GM12878 (cell line): Measurements from ENCODE around the gene ERG. TPM values are rescaled to one million over a fixed set of nuclear protein-coding genes. Genes with fewer than 3 reads are reported as not detected.

Experiments used
- ATAC-seq: fragments of 200-7000 bp; cut with Tn5 transposase; 3 replicates; pipeline ENCODE4 v1.9.1; 2020; ENCODE audit warnings: mild to moderate bottlenecking, moderate library complexity
- BruUV-seq: library from RNA; stranded (reverse); fragments of 400-500 nt; replicated peaks from 2 replicates; lab custom pipeline; 2021; lab: Mats Ljungman, UMichigan
- CTCF ChIA-PET: fragments of 300-600 bp; sonication (Branson Sonifier 250); formaldehyde crosslinking; extraction: SDS; loops from one replicate; lab custom pipeline; 2021; ENCODE audit warnings: inconsistent platforms; lab: Yijun Ruan, JAX
- POLR2A ChIA-PET: fragments of 350-600 bp; formaldehyde crosslinking; extraction: SDS; loops from one replicate; lab custom pipeline; 2021; ENCODE audit warnings: inconsistent platforms; lab: Charles Lee
- RAD21 ChIA-PET: fragments of 300-600 bp; sonication (Branson Sonifier 250); formaldehyde crosslinking; loops from one replicate; lab custom pipeline; 2023; ENCODE audit warnings: antibody characterized with exemption; ENCODE audit not compliant: unreplicated experiment; lab: Charles Lee
- SMC1A ChIA-PET: fragments of 300-600 bp; sonication (Branson Sonifier 250); formaldehyde crosslinking; loops from one replicate; lab custom pipeline; 2023; ENCODE audit not compliant: unreplicated experiment, uncharacterized antibody; lab: Charles Lee
- DNase-seq: peaks from one replicate; pipeline ENCODE4 v3.0.0-alpha.2; 2011; ENCODE audit warnings: low read depth, low spot score
- FAIRE-seq: peaks from 3 replicates; lab custom pipeline; 2011; peaks lifted over from hg19 to GRCh38; lab: Jason Lieb, UNC
- H2AFZ ChIP-seq: 2 replicates; pipeline ENCODE4 v1.6.0; 2011; ENCODE audit warnings: low read depth, low read length, control low read depth; ENCODE audit not compliant: control insufficient read depth
- H3K27ac ChIP-seq: 2 replicates; pipeline ENCODE4 v1.5.1; 2011; ENCODE audit warnings: control low read depth; ENCODE audit not compliant: control insufficient read depth, insufficient read depth
- H3K27me3 ChIP-seq, 2 experiments: replicated peaks in 1 of 2; 2 replicates each; pipeline versions ENCODE4 v1.6.0 to v1.6.1; 2011; ENCODE audit warnings: low read length in 1 of 2; ENCODE audit not compliant: control insufficient read depth in 2 of 2, insufficient read depth in 2 of 2
- H3K36me3 ChIP-seq, 2 experiments: 2 replicates each; pipeline ENCODE4 v1.5.1; 2011; ENCODE audit warnings: low read length in 1 of 2; ENCODE audit not compliant: control insufficient read depth in 2 of 2, insufficient read depth in 2 of 2
- H3K4me1 ChIP-seq: 2 replicates; pipeline ENCODE4 v1.6.1; 2011; ENCODE audit warnings: mild to moderate bottlenecking, low read length, moderate library complexity, mixed read lengths; ENCODE audit not compliant: control insufficient read depth, insufficient read depth
- H3K4me2 ChIP-seq: 2 replicates; pipeline ENCODE4 v1.6.0; 2011; ENCODE audit warnings: control low read depth; ENCODE audit not compliant: control insufficient read depth, insufficient read depth
- H3K4me3 ChIP-seq: fragments of 200-600 bp; sonication (generic); 2 replicates; pipeline ENCODE4 v1.5.1; 2016
- H3K79me2 ChIP-seq: 2 replicates; pipeline ENCODE4 v1.6.0; 2011; ENCODE audit warnings: low read length; ENCODE audit not compliant: control insufficient read depth, insufficient read depth
- H3K9ac ChIP-seq: 2 replicates; pipeline ENCODE4 v1.8.0; 2011; ENCODE audit warnings: low read length, control low read depth, mixed read lengths; ENCODE audit not compliant: control insufficient read depth, insufficient read depth
- H3K9me3 ChIP-seq: replicated peaks from 3 replicates; pipeline ENCODE4 v1.5.1; 2011; ENCODE audit warnings: mild to moderate bottlenecking, low read length; ENCODE audit not compliant: control insufficient read depth, insufficient read depth
- H4K20me1 ChIP-seq: 2 replicates; pipeline ENCODE4 v1.6.0; 2011; ENCODE audit not compliant: control insufficient read depth, insufficient read depth
- ATF2 ChIP-seq: IDR thresholded peaks from 2 replicates; pipeline ENCODE4 v1.6.1; 2012; ENCODE audit warnings: low read length, inconsistent platforms
- BCLAF1 ChIP-seq: fragments of 450-650 bp; IDR thresholded peaks from 2 replicates; pipeline ENCODE4 v1.6.1; 2017; ENCODE audit warnings: antibody characterized with exemption, mild to moderate bottlenecking, moderate library complexity
- E2F8 ChIP-seq: fragments of 450-650 bp; IDR thresholded peaks from 2 replicates; pipeline ENCODE4 v1.6.1; 2018; ENCODE audit warnings: mild to moderate bottlenecking, low read depth, moderate library complexity; ENCODE audit not compliant: partially characterized antibody
- FOXK2 ChIP-seq: fragments of 450-650 bp; IDR thresholded peaks from 2 replicates; pipeline ENCODE4 v1.6.1; 2017; ENCODE audit warnings: mild to moderate bottlenecking, moderate library complexity
- MAX ChIP-seq: IDR thresholded peaks from 2 replicates; pipeline ENCODE4 v1.6.1; 2012; ENCODE audit warnings: low read depth, low read length, improper control_type of control experiment
- MLLT1 ChIP-seq: fragments of 450-650 bp; IDR thresholded peaks from 2 replicates; pipeline ENCODE4 v1.6.1; 2016; ENCODE audit warnings: mild to moderate bottlenecking
- MTA2 ChIP-seq: fragments of 450-650 bp; IDR thresholded peaks from 2 replicates; pipeline ENCODE4 v1.6.1; 2016; ENCODE audit warnings: low read depth, mild to moderate bottlenecking, moderate library complexity
- MTA3 ChIP-seq: IDR thresholded peaks from 2 replicates; pipeline ENCODE4 v1.6.1; 2012; ENCODE audit warnings: low read length, inconsistent platforms, borderline replicate concordance
- MYC ChIP-seq: IDR thresholded peaks from 2 replicates; pipeline ENCODE4 v1.6.1; 2011; ENCODE audit warnings: mild to moderate bottlenecking, low read length, moderate library complexity, inconsistent platforms; ENCODE audit not compliant: insufficient read depth, insufficient replicate concordance, insufficient read length, severe bottlenecking
- STAT1 ChIP-seq: fragments of 450-650 bp; conservative IDR thresholded peaks from 2 replicates; pipeline ENCODE4 v1.6.1; 2014; ENCODE audit warnings: antibody characterized with exemption, mild to moderate bottlenecking
- STAT3 ChIP-seq: IDR thresholded peaks from 2 replicates; pipeline ENCODE4 v1.6.1; 2011; ENCODE audit warnings: low read depth, low read length, improper control_type of control experiment
- TCF12 ChIP-seq: IDR thresholded peaks from 2 replicates; pipeline ENCODE4 v1.6.1; 2011; ENCODE audit warnings: low read depth, mild to moderate bottlenecking, low read length
- WRNIP1 ChIP-seq: IDR thresholded peaks from 2 replicates; pipeline ENCODE4 v1.6.1; 2011; ENCODE audit warnings: low read depth, low read length, improper control_type of control experiment, borderline replicate concordance
- ZBED1 ChIP-seq: IDR thresholded peaks from 2 replicates; pipeline ENCODE4 v1.6.1; 2016; ENCODE audit warnings: borderline replicate concordance
- ZNF24 ChIP-seq: fragments of 450-650 bp; IDR thresholded peaks from 2 replicates; pipeline ENCODE4 v1.6.1; 2017; ENCODE audit warnings: antibody characterized with exemption, mild to moderate bottlenecking
- WGBS: methylation state at CpG from one replicate; pipeline ENCODE4 v1.1.6; 2016; ENCODE audit warnings: low lambda C conversion rate; ENCODE audit not compliant: insufficient replicate concordance, insufficient coverage; ENCODE audit errors: missing lambda C conversion rate; 5-methylcytosine and 5-hydroxymethylcytosine counted together
- in situ Hi-C: fragments of 300-500 bp; cut with MboI; formaldehyde crosslinking; loops from 9 replicates; pipeline ENCODE4 v1.14.3; 2018; ENCODE audit warnings: mixed read lengths
- intact Hi-C: fragments of 100-400 bp; cut with micrococcal nuclease; formaldehyde crosslinking; loops from one replicate; pipeline ENCODE4 v1.14.2; 2022; ENCODE audit not compliant: unreplicated experiment
- polyA plus RNA-seq, 11 experiments: library from polyadenylated mRNA; depleted of rRNA in 4 of 11; unstranded in 6 of 11; stranded (reverse) in 5 of 11; fragments of >200 nt; fragmentation: Nextera tagmentation in 4 of 11; fragmentation: Illumina TruSeq in 1 of 11; extraction: Ambion mirVana in 4 of 11; extraction: Trizol in 1 of 11; gene quantifications; 1 replicate in 1 of 11; 2 replicates in 10 of 11; pipeline versions ENCODE4 v1.2.1 to v1.2.3, GENCODE V29; 2011 to 2016; ENCODE audit warnings: inconsistent platforms in 2 of 11, missing spikeins in 2 of 11, low read depth in 1 of 11
- total RNA-seq, 4 experiments: library from RNA; depleted of rRNA in 3 of 4; stranded (reverse); fragments of >200 nt in 3 of 4; fragmentation: Illumina TruSeq in 1 of 4; extraction: Trizol in 1 of 4; gene quantifications; 2 replicates each; pipeline versions ENCODE4 v1.2.1 to v1.2.3, GENCODE V29; 2013 to 2021

ERG gene
- total and polyA plus RNA-seq, 10 of the 15 experiments (the other 5 are each of a cell fraction or from before 2014, with no cell fraction given) = not detected

- TF ChIP-seq ATF2 (no peak), MLLT1 (no peak), MYC (no peak)
- TF ChIP-seq, all 136 proteins: peak for 0
These were observed 21.1 kb downstream of the ERG start (continued) for GRCh38 chr21:38477226-38477625.

GRCh38 chr21:38476385-38476784 is 21.9 kb downstream of the ERG start:
- Histone ChIP-seq H2AFZ (no peak overlapping the region), H3K36me3 (no peaks in the 10 kb centered on the region), H3K9ac (no peak overlapping the region), H3K27ac (no peak overlapping the region), H4K20me1 (no peaks in the 10 kb centered on the region), H3K4me1 (no peaks in the 10 kb centered on the region), H3K9me3 (no peaks in the 10 kb centered on the region; the same call in 2 of the 3 replicates), H3K4me3 (no peak overlapping the region), H3K27me3 (no peaks in the 10 kb centered on the region; a peak in 2 of 4 replicates), H3K79me2 (no peaks in the 10 kb centered on the region), H3K4me2 (no peak overlapping the region)
- SMC1A ChIA-PET = no interaction called here
- no TSS peak for BruUV-seq
- intact Hi-C loops (no loop called here), in situ Hi-C loops (no loop called here)
- CTCF ChIA-PET = interaction anchor here (0.6 kb wide), 1 partner anchor 32 kb away, joined by 5 read pairs; no protein-coding TSS in a partner anchor
- POLR2A ChIA-PET = no interaction called here
- DNase-seq = no peak
- no peak for FAIRE-seq
- no peak for ATAC-seq
- RAD21 ChIA-PET = no interaction called here
- 1% methylated on average over 12 of the region's 12 CpGs for WGBS
- TF ChIP-seq STAT1 (no peak), BCLAF1 (no peak), FOXK2 (no peak), ZNF24 (no peak), MTA2 (no peak), E2F8 (no peak), ZBED1 (no peak), WRNIP1 (no peak), STAT3 (no peak), MTA3 (no peak), TCF12 (no peak), MAX (no peak)
